HepG2 (cell line): Measurements from ENCODE around the gene LRRC43. TPM values are rescaled to one million over a fixed set of nuclear protein-coding genes. Genes with fewer than 3 reads are reported as not detected.

Source experiments
- ATAC-seq: fragments of 200-7000 bp; cut with Tn5 transposase; 3 replicates; pipeline ENCODE4 v1.9.1; 2020; ENCODE audit warnings: mild to moderate bottlenecking, moderate library complexity
- BruUV-seq: library from RNA; stranded (reverse); fragments of 400-500 nt; replicated peaks from 2 replicates; lab custom pipeline; 2021; lab: Mats Ljungman, UMichigan
- CTCF ChIA-PET: fragments of 300-600 bp; formaldehyde crosslinking; extraction: SDS; loops from one replicate; lab custom pipeline; 2021; ENCODE audit warnings: low total read pairs, inconsistent platforms, low intra/inter-chr PET ratio; lab: Yijun Ruan, JAX
- POLR2A ChIA-PET: fragments of 350-600 bp; sonication (Branson Sonifier 250); formaldehyde crosslinking; loops from one replicate; lab custom pipeline; 2020; ENCODE audit warnings: antibody characterized with exemption, inconsistent platforms; lab: Yijun Ruan, JAX
- DNase-seq: peaks from one replicate; pipeline ENCODE4 v3.0.0-alpha.2; 2015; ENCODE audit warnings: low spot score
- FAIRE-seq: peaks from 3 replicates; lab custom pipeline; 2011; peaks lifted over from hg19 to GRCh38; lab: Jason Lieb, UNC
- H2AFZ ChIP-seq: one replicate; pipeline ENCODE4 v1.6.1; 2011; ENCODE audit warnings: low read length, inconsistent platforms
- H3K27ac ChIP-seq: fragments of 300-600 bp; 3 replicates; pipeline ENCODE4 v1.8.0; 2011; ENCODE audit warnings: mixed run types, mild to moderate bottlenecking, mixed read lengths, low read length, inconsistent platforms; ENCODE audit not compliant: insufficient read depth; ENCODE audit errors: extremely low read length
- H3K27me3 ChIP-seq, 2 experiments: fragments of 200-600 bp in 1 of 2; 2 replicates in 1 of 2; 3 replicates in 1 of 2; pipeline versions ENCODE4 v1.6.0 to v1.8.0; 2011; ENCODE audit warnings: low read length in 2 of 2, mild to moderate bottlenecking in 2 of 2, moderate library complexity in 2 of 2, inconsistent platforms in 1 of 2; ENCODE audit not compliant: insufficient read depth in 2 of 2, control insufficient read depth in 1 of 2
- H3K36me3 ChIP-seq, 2 experiments: fragments of 200-600 bp in 1 of 2; replicated peaks in 1 of 2; 2 replicates in 1 of 2; 3 replicates in 1 of 2; pipeline versions ENCODE4 v1.5.1 to v1.8.0; 2011; ENCODE audit warnings: low read length in 2 of 2, inconsistent platforms in 1 of 2; ENCODE audit not compliant: insufficient read depth in 2 of 2, control insufficient read depth in 1 of 2
- H3K4me1 ChIP-seq: 2 replicates; pipeline ENCODE4 v1.5.1; 2012; ENCODE audit warnings: low read length, inconsistent platforms; ENCODE audit not compliant: insufficient read depth
- H3K4me2 ChIP-seq: 2 replicates; pipeline ENCODE4 v1.6.0; 2011; ENCODE audit warnings: low read depth, low read length, inconsistent platforms
- H3K4me3 ChIP-seq, 3 experiments: fragments of 200-600 bp in 1 of 3; sonication (generic), shearing (Covaris generic) in 1 of 3; replicated peaks in 1 of 3; 2 replicates each; pipeline ENCODE4 v1.5.1; 2011 to 2016; ENCODE audit warnings: low read length in 3 of 3, inconsistent platforms in 2 of 3, low read depth in 2 of 3, mild to moderate bottlenecking in 2 of 3, control low read depth in 1 of 3, mixed read lengths in 1 of 3; ENCODE audit not compliant: insufficient read depth in 1 of 3
- H3K79me2 ChIP-seq: one replicate; pipeline ENCODE4 v1.6.1; 2011; ENCODE audit warnings: low read length, inconsistent platforms; ENCODE audit not compliant: insufficient read depth
- H3K9ac ChIP-seq: 2 replicates; pipeline ENCODE4 v1.6.0; 2011; ENCODE audit warnings: mild to moderate bottlenecking, low read depth, low read length, inconsistent platforms; ENCODE audit not compliant: insufficient read depth
- H3K9me3 ChIP-seq: 2 replicates; pipeline ENCODE4 v1.5.1; 2012; ENCODE audit warnings: mild to moderate bottlenecking, low read length
- H4K20me1 ChIP-seq: 2 replicates; pipeline ENCODE4 v1.6.0; 2011; ENCODE audit warnings: inconsistent platforms, mild to moderate bottlenecking, low read length, moderate library complexity; ENCODE audit not compliant: insufficient read depth
- GABPA ChIP-seq, 2 experiments: IDR thresholded peaks; 2 replicates each; pipeline ENCODE4 v1.6.1; 2011 to 2016; ENCODE audit warnings: low read depth in 2 of 2, low read length in 1 of 2, missing biosample characterization in 1 of 2, missing genetic modification characterization in 1 of 2
- GPN1 ChIP-seq: sonication (generic); formaldehyde crosslinking; IDR thresholded peaks from 2 replicates; pipeline ENCODE4 v1.5.1; 2020; ENCODE audit warnings: missing genetic modification reagents, borderline replicate concordance
- GZF1 ChIP-seq: sonication (generic); formaldehyde crosslinking; IDR thresholded peaks from 2 replicates; pipeline ENCODE4 v1.5.1; 2020; ENCODE audit warnings: mild to moderate bottlenecking, missing genetic modification reagents
- HMGA1 ChIP-seq: sonication (generic); formaldehyde crosslinking; conservative IDR thresholded peaks from 2 replicates; pipeline ENCODE4 v1.4.0; 2020; ENCODE audit warnings: missing genetic modification reagents
- HNRNPK ChIP-seq: fragments of 200-400 bp; formaldehyde crosslinking; IDR thresholded peaks from 2 replicates; pipeline ENCODE4 v1.6.1; 2018; ENCODE audit warnings: low read length, low read depth, moderate library complexity, mild to moderate bottlenecking; ENCODE audit not compliant: poor library complexity, severe bottlenecking
- NFRKB ChIP-seq: fragments of 450-650 bp; IDR thresholded peaks from 2 replicates; pipeline ENCODE4 v1.6.1; 2017
- PAX8 ChIP-seq: sonication (generic); formaldehyde crosslinking; IDR thresholded peaks from 2 replicates; pipeline ENCODE4 v1.8.0; 2022; ENCODE audit warnings: mild to moderate bottlenecking, missing genetic modification reagents, borderline replicate concordance
- SP1 ChIP-seq, 2 experiments: fragments of 450-650 bp in 1 of 2; sonication (generic) in 1 of 2; formaldehyde crosslinking in 1 of 2; IDR thresholded peaks; 2 replicates each; pipeline versions ENCODE4 v1.4.0 to v1.6.1; 2016 to 2020; ENCODE audit warnings: missing genetic modification reagents in 1 of 2
- ZNF292 ChIP-seq: sonication (generic); formaldehyde crosslinking; IDR thresholded peaks from 2 replicates; pipeline ENCODE4 v1.8.1; 2022; ENCODE audit warnings: mild to moderate bottlenecking, low read depth, missing genetic modification reagents, borderline replicate concordance
- ZNF546 ChIP-seq: sonication (generic); formaldehyde crosslinking; conservative IDR thresholded peaks from 2 replicates; pipeline ENCODE4 v1.8.1; 2023; ENCODE audit warnings: mild to moderate bottlenecking, missing genetic modification reagents
- ZNF562 ChIP-seq: sonication (generic); formaldehyde crosslinking; IDR thresholded peaks from 2 replicates; pipeline ENCODE4 v1.8.0; 2022; ENCODE audit warnings: missing genetic modification reagents, borderline replicate concordance
- ZNF7 ChIP-seq: IDR thresholded peaks from 2 replicates; pipeline ENCODE4 v1.6.1; 2016; ENCODE audit warnings: missing biosample characterization, missing genetic modification reagents
- ZNF703 ChIP-seq: sonication (generic); formaldehyde crosslinking; IDR thresholded peaks from 2 replicates; pipeline ENCODE4 v1.5.1; 2020; ENCODE audit warnings: missing genetic modification reagents, mild to moderate bottlenecking, moderate library complexity, borderline replicate concordance
- ZNF737 ChIP-seq: sonication (generic); formaldehyde crosslinking; IDR thresholded peaks from 2 replicates; pipeline ENCODE4 v1.5.0; 2020; ENCODE audit warnings: missing genetic modification reagents, mild to moderate bottlenecking, borderline replicate concordance
- ZNF775 ChIP-seq: sonication (generic); formaldehyde crosslinking; IDR thresholded peaks from 2 replicates; pipeline ENCODE4 v1.4.0; 2020; ENCODE audit warnings: missing genetic modification reagents, mild to moderate bottlenecking, moderate library complexity, borderline replicate concordance
- WGBS: methylation state at CpG from one replicate; pipeline ENCODE4 v1.1.6; 2017; ENCODE audit warnings: low lambda C conversion rate; 5-methylcytosine and 5-hydroxymethylcytosine counted together
- in situ Hi-C: cut with HindIII; loops from 2 replicates; pipeline ENCODE4 v1.10.0; 2017; ENCODE audit warnings: low pct_unique_long_range_greater_than_20kb; ENCODE audit not compliant: extremely low pct_ligation_motif_present
- intact Hi-C: fragments of 100-400 bp; cut with micrococcal nuclease; formaldehyde crosslinking; loops from one replicate; pipeline ENCODE4 v1.10.0; 2022; ENCODE audit not compliant: unreplicated experiment
- polyA plus RNA-seq, 8 experiments: library from polyadenylated mRNA; depleted of rRNA in 3 of 8; stranded (reverse) in 7 of 8; unstranded in 1 of 8; fragments of >200 nt; fragmentation: Illumina TruSeq in 4 of 8; extraction: Trizol in 4 of 8; gene quantifications; 2 replicates each; pipeline versions ENCODE4 v1.2.1 to v1.2.3, GENCODE V29; 2011 to 2016; ENCODE audit warnings: low read depth in 4 of 8, missing spikeins in 1 of 8, mixed read lengths in 1 of 8; ENCODE audit not compliant: insufficient read depth in 1 of 8
- total RNA-seq, 5 experiments: library from RNA; depleted of rRNA; stranded (reverse); fragments of >200 nt; fragmentation: Illumina TruSeq; extraction: Trizol; gene quantifications; 2 replicates each; pipeline ENCODE4 v1.2.3, GENCODE V29; 2016; ENCODE audit warnings: low read depth in 1 of 5
- TF ChIP-seq, protein P1 (sequence below): sonication (generic); formaldehyde crosslinking; IDR thresholded peaks from 2 replicates; pipeline ENCODE4 v1.4.0; 2020; ENCODE audit warnings: missing genetic modification reagents, mild to moderate bottlenecking, borderline replicate concordance
- TF ChIP-seq, protein P2 (sequence below): sonication (generic); formaldehyde crosslinking; IDR thresholded peaks from 2 replicates; pipeline ENCODE4 v1.4.0; 2020; ENCODE audit warnings: mild to moderate bottlenecking, missing genetic modification reagents
- TF ChIP-seq, protein P3 (sequence below): sonication (generic); formaldehyde crosslinking; IDR thresholded peaks from 2 replicates; pipeline ENCODE4 v1.8.0; 2022; ENCODE audit warnings: mild to moderate bottlenecking, missing genetic modification reagents, borderline replicate concordance
- TF ChIP-seq, protein P4 (sequence below): sonication (generic); formaldehyde crosslinking; IDR thresholded peaks from 2 replicates; pipeline ENCODE4 v1.8.0; 2022; ENCODE audit warnings: low read depth, missing genetic modification reagents

LRRC43 gene
- total and polyA plus RNA-seq, 2 of the 13 experiments (the other 11 are each of a cell fraction or from before 2014, with no cell fraction given): not detected

DNA sequence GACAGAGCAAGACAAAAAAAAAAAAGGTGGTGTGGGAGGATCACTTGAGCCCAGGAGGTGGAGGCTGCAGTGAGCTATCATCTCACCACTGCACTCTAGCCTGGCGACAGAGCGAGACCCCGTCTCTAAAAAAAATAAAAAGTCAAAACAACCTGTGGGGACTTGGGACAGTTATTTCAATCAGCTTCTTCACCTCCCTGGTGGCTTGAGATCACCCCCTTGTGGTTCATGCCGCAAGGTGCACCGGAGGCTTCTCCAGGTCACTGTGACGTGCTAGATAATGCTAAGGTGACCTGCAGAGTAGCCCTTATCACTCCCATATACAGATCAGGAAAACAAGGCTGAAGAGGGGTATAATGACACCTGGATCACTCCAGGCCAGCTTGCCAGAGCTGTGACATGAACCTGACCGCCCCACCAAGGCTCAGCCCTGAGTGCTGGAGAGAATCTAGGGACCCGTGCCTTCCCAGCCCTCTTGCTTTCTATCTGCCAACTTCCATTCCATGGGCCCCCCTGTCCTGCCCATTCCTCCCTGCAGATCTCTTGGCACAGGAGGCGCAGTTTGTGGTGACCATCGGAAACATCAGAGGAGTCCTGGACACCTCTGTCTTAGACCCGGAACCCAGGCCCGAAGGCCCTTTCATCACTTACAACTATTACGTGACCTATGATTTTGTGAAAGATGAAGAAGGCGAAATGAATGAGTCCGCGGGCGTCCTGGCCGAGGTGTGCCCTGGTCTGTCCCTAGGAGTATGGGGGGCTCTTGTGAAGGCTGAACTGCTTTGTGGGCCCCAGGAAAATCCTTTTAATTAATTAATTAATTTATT is 8.1 kb downstream of the LRRC43 start (continued):
- TF ChIP-seq ZNF737 (CRISPR knock-in tag) (no peak), ZNF7 (no peak), ZNF703 (no peak), ZNF292 (CRISPR knock-in tag) (no peak), GPN1 (CRISPR knock-in tag) (no peak), HNRNPK (no peak), ZNF562 (no peak), HMGA1 (CRISPR knock-in tag) (no peak), ZNF546 (CRISPR knock-in tag) (no peak)
- TF ChIP-seq, protein P1, sequence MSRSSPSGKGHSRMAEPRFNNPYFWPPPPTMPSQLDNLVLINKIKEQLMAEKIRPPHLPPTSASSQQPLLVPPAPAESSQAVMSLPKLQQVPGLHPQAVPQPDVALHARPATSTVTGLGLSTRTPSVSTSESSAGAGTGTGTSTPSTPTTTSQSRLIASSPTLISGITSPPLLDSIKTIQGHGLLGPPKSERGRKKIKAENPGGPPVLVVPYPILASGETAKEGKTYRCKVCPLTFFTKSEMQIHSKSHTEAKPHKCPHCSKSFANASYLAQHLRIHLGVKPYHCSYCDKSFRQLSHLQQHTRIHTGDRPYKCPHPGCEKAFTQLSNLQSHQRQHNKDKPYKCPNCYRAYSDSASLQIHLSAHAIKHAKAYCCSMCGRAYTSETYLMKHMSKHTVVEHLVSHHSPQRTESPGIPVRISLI (CRISPR knock-in tag): peak; percentile 32; the same call in 1 of the 2 replicates
- TF ChIP-seq, protein P2, sequence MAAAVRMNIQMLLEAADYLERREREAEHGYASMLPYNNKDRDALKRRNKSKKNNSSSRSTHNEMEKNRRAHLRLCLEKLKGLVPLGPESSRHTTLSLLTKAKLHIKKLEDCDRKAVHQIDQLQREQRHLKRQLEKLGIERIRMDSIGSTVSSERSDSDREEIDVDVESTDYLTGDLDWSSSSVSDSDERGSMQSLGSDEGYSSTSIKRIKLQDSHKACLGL: no peak

DNA sequence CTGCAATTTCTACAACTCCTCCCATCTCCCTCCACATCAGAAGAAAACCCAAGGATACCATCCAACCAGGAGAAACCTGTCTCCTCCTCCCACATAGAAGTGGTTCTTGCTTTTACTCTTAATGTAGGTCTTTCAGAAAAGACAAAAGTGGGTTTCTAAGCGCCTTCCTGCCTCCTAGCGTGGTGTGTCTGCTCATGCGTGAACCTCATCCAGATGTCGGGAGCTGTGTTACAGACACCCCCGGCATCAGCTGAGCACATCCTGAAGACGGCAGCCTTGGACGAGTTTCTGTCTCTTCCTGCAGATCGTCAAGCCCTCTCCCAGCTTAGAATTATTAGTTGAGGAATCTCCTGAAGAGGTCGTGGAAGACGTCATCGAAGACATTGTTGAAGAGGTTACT is 9.5 kb downstream of the LRRC43 start:
- 76% methylated on average over 11 of the region's 11 CpGs for WGBS
- ATAC-seq (no peak), DNase-seq (no peak), FAIRE-seq (no peak)
- Histone ChIP-seq H4K20me1 (no peaks in the 10 kb centered on the region), H3K4me1 (peaks cover 16% of the 10 kb centered on the region), H3K4me2 (no peak overlapping the region), H3K36me3 (no peaks in the 10 kb centered on the region), H3K27me3 (peaks cover 9 to 37% of the 10 kb centered on the region in 2 experiments), H3K79me2 (no peaks in the 10 kb centered on the region), H3K4me3 (no peak overlapping the region), H2AFZ (no peak overlapping the region), H3K9ac (no peak overlapping the region), H3K27ac (no peak overlapping the region), H3K9me3 (no peaks in the 10 kb centered on the region)
- intact Hi-C loops: no loop called here
- ChIA-PET CTCF (no interaction called here), POLR2A (no interaction called here)
- in situ Hi-C loops: no loop called here
- no TSS peak for BruUV-seq
- TF ChIP-seq SP1 (IDR thresholded peaks at IDR 0.05) (no peak), SP1 (CRISPR knock-in tag; IDR thresholded peaks at IDR 0.05) (no peak), NFRKB (no peak), PAX8 (CRISPR knock-in tag) (no peak), GABPA (IDR thresholded peaks at IDR 0.05; ENCODE audit: low read depth, low read length) (no peak), GABPA (CRISPR knock-in tag; IDR thresholded peaks at IDR 0.05; ENCODE audit: low read depth) (no peak), ZNF775 (no peak), GZF1 (no peak)
- TF ChIP-seq, protein P3, sequence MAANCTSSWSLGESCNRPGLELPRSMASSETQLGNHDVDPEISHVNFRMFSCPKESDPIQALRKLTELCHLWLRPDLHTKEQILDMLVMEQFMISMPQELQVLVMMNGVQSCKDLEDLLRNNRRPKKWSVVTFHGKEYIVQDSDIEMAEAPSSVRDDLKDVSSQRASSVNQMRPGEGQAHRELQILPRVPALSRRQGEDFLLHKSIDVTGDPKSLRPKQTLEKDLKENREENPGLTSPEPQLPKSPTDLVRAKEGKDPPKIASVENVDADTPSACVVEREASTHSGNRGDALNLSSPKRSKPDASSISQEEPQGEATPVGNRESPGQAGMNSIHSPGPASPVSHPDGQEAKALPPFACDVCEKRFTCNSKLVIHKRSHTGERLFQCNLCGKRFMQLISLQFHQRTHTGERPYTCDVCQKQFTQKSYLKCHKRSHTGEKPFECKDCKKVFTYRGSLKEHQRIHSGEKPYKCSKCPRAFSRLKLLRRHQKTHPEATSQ (CRISPR knock-in tag): no peak
- TF ChIP-seq, protein P4, sequence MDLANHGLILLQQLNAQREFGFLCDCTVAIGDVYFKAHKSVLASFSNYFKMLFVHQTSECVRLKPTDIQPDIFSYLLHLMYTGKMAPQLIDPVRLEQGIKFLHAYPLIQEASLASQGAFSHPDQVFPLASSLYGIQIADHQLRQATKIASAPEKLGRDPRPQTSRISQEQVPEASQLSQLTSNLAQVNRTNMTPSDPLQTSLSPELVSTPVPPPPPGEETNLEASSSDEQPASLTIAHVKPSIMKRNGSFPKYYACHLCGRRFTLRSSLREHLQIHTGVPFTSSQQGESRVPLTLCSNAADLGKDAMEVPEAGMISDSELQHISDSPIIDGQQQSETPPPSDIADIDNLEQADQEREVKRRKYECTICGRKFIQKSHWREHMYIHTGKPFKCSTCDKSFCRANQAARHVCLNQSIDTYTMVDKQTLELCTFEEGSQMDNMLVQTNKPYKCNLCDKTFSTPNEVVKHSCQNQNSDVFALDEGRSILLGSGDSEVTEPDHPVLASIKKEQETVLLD (CRISPR knock-in tag): no peak
